ENCODE results near the gene VAV2.

VAV2 gene

GRCh38 chr9:133779081-133779480, 213.0 kb downstream of the VAV2 start:
- no peak for ATAC-seq
- TF ChIP-seq ISL1 (CRISPR knock-in tag; IDR thresholded peaks at IDR 0.05): no peak
- TF ChIP-seq, protein P1, sequence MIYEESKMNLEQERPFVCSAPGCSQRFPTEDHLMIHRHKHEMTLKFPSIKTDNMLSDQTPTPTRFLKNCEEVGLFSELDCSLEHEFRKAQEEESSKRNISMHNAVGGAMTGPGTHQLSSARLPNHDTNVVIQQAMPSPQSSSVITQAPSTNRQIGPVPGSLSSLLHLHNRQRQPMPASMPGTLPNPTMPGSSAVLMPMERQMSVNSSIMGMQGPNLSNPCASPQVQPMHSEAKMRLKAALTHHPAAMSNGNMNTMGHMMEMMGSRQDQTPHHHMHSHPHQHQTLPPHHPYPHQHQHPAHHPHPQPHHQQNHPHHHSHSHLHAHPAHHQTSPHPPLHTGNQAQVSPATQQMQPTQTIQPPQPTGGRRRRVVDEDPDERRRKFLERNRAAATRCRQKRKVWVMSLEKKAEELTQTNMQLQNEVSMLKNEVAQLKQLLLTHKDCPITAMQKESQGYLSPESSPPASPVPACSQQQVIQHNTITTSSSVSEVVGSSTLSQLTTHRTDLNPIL (CRISPR knock-in tag; IDR thresholded peaks at IDR 0.05; ENCODE audit: low read depth): no peak
- TF ChIP-seq BACH2 (CRISPR knock-in tag; IDR thresholded peaks at IDR 0.05; ENCODE audit: borderline replicate concordance): no peak
- no peak for TF ChIP-seq ZNF8 (CRISPR knock-in tag; IDR thresholded peaks at IDR 0.05)
- TF ChIP-seq PPARA (CRISPR knock-in tag; IDR thresholded peaks at IDR 0.05; ENCODE audit: borderline replicate concordance): no peak
- TF ChIP-seq POU6F1 (CRISPR knock-in tag; IDR thresholded peaks at IDR 0.05; ENCODE audit: borderline replicate concordance, low read depth): no peak
- TF ChIP-seq, protein P2, sequence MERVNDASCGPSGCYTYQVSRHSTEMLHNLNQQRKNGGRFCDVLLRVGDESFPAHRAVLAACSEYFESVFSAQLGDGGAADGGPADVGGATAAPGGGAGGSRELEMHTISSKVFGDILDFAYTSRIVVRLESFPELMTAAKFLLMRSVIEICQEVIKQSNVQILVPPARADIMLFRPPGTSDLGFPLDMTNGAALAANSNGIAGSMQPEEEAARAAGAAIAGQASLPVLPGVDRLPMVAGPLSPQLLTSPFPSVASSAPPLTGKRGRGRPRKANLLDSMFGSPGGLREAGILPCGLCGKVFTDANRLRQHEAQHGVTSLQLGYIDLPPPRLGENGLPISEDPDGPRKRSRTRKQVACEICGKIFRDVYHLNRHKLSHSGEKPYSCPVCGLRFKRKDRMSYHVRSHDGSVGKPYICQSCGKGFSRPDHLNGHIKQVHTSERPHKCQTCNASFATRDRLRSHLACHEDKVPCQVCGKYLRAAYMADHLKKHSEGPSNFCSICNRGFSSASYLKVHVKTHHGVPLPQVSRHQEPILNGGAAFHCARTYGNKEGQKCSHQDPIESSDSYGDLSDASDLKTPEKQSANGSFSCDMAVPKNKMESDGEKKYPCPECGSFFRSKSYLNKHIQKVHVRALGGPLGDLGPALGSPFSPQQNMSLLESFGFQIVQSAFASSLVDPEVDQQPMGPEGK (CRISPR knock-in tag; IDR thresholded peaks at IDR 0.05; ENCODE audit: borderline replicate concordance): no peak
- TF ChIP-seq ZNF70 (CRISPR knock-in tag; IDR thresholded peaks at IDR 0.05): no peak
- no peak for TF ChIP-seq SNAI2 (CRISPR knock-in tag; IDR thresholded peaks at IDR 0.05)
- TF ChIP-seq RARB (CRISPR knock-in tag; IDR thresholded peaks at IDR 0.05): no peak
- no peak for TF ChIP-seq CSRNP3 (CRISPR knock-in tag; IDR thresholded peaks at IDR 0.05)
- no peak for TF ChIP-seq ZFP3 (CRISPR knock-in tag; IDR thresholded peaks at IDR 0.05)
- no peak for TF ChIP-seq ZC3H10 (CRISPR knock-in tag; IDR thresholded peaks at IDR 0.05)
- no peak for TF ChIP-seq GLIS3 (CRISPR knock-in tag; IDR thresholded peaks at IDR 0.05)
- TF ChIP-seq, protein P3, sequence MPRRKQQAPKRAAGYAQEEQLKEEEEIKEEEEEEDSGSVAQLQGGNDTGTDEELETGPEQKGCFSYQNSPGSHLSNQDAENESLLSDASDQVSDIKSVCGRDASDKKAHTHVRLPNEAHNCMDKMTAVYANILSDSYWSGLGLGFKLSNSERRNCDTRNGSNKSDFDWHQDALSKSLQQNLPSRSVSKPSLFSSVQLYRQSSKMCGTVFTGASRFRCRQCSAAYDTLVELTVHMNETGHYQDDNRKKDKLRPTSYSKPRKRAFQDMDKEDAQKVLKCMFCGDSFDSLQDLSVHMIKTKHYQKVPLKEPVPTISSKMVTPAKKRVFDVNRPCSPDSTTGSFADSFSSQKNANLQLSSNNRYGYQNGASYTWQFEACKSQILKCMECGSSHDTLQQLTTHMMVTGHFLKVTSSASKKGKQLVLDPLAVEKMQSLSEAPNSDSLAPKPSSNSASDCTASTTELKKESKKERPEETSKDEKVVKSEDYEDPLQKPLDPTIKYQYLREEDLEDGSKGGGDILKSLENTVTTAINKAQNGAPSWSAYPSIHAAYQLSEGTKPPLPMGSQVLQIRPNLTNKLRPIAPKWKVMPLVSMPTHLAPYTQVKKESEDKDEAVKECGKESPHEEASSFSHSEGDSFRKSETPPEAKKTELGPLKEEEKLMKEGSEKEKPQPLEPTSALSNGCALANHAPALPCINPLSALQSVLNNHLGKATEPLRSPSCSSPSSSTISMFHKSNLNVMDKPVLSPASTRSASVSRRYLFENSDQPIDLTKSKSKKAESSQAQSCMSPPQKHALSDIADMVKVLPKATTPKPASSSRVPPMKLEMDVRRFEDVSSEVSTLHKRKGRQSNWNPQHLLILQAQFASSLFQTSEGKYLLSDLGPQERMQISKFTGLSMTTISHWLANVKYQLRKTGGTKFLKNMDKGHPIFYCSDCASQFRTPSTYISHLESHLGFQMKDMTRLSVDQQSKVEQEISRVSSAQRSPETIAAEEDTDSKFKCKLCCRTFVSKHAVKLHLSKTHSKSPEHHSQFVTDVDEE (CRISPR knock-in tag; IDR thresholded peaks at IDR 0.05): no peak
- no peak for TF ChIP-seq ZNF565 (CRISPR knock-in tag; conservative IDR thresholded peaks at IDR 0.05; ENCODE audit: low read depth)

GRCh38 chr9:133778336-133779013, 213.6 kb downstream of the VAV2 start:
- no peak for ATAC-seq
- TF ChIP-seq ZFP30 (CRISPR knock-in tag; IDR thresholded peaks at IDR 0.05) (no peak), ZFP3 (CRISPR knock-in tag; IDR thresholded peaks at IDR 0.05) (no peak), GLIS3 (CRISPR knock-in tag; IDR thresholded peaks at IDR 0.05) (no peak), ARNTL (CRISPR knock-in tag; IDR thresholded peaks at IDR 0.05; ENCODE audit: borderline replicate concordance, low read depth) (no peak), TCF4 (CRISPR knock-in tag; IDR thresholded peaks at IDR 0.05; ENCODE audit: borderline replicate concordance) (no peak)

DNA sequence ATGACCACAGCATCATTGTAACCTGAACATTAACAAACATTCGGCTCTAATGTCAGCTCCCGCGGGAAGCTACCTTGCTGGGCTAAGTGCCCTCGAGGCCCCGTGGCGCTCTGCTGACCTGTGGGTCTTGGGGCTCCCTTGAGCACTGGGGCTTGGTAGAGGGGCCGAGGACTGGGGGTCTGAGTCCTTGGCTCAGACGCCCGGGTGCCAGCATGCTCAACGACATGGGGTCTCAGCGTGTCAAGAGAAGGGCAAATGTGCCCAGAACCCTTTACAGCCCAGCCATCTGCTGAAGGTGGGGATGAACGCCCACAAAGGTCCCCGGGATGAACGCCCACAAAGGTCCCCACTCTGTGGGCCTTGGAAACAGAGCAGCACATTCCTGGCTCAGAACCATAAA, 214.3 kb downstream of the VAV2 start:
- no peak for ATAC-seq
- TF ChIP-seq OSR1 (CRISPR knock-in tag; IDR thresholded peaks at IDR 0.05): no peak
- no peak for TF ChIP-seq ARNTL (CRISPR knock-in tag; IDR thresholded peaks at IDR 0.05; ENCODE audit: borderline replicate concordance, low read depth)
- no peak for TF ChIP-seq CSDC2 (CRISPR knock-in tag; IDR thresholded peaks at IDR 0.05)
- no peak for TF ChIP-seq ISL1 (CRISPR knock-in tag; IDR thresholded peaks at IDR 0.05)
- TF ChIP-seq ZNF8 (CRISPR knock-in tag; IDR thresholded peaks at IDR 0.05): no peak
- TF ChIP-seq, protein P1 (CRISPR knock-in tag; IDR thresholded peaks at IDR 0.05; ENCODE audit: low read depth): no peak
- TF ChIP-seq, protein P2 (CRISPR knock-in tag; IDR thresholded peaks at IDR 0.05; ENCODE audit: borderline replicate concordance): no peak
- TF ChIP-seq ESRRG (CRISPR knock-in tag; IDR thresholded peaks at IDR 0.05): no peak
- TF ChIP-seq BACH2 (CRISPR knock-in tag; IDR thresholded peaks at IDR 0.05; ENCODE audit: borderline replicate concordance): no peak
- TF ChIP-seq ZFP3 (CRISPR knock-in tag; IDR thresholded peaks at IDR 0.05): no peak
- TF ChIP-seq, protein P3 (CRISPR knock-in tag; IDR thresholded peaks at IDR 0.05): no peak
